ENCODE results near the gene CERT1. TPM values are rescaled to one million over a fixed set of nuclear protein-coding genes. Genes with fewer than 3 reads are reported as not detected.

Gene CERT1
- total and polyA plus RNA-seq, 2 donors (not counting 3 experiments of a cell fraction or from before 2014, with no cell fraction given) = 8.0 to 21.3 TPM

- FAIRE-seq (no peak), DNase-seq (ENCODE audit: low read depth, low spot score) (no peak)
- H3K4me1 ChIP-seq (ENCODE audit: control insufficient read depth, extremely low read depth, insufficient read depth, low read length) = no peaks in the 10 kb centered on the region
- H3K27me3 ChIP-seq (ENCODE audit: control insufficient read depth in 2 of 2, insufficient read depth in 2 of 2, low read length in 2 of 2) = no peaks in the 10 kb centered on the region
- H3K79me2 ChIP-seq (ENCODE audit: control insufficient read depth, insufficient read depth, low read length) = peaks cover 24% of the 10 kb centered on the region
- no peak overlapping the region for H3K9ac ChIP-seq (replicated peaks; ENCODE audit: extremely low read depth, insufficient read depth, low read length)
- intact Hi-C loops (cut with micrococcal nuclease) = no loop called here
- H3K9me1 ChIP-seq (replicated peaks; ENCODE audit: control insufficient read depth, extremely low read depth, insufficient read depth, low read length) = no peaks in the 10 kb centered on the region
- ChIA-PET POLR2A (no interaction called here), CTCF (no interaction called here)
- H3K9me3 ChIP-seq (replicated peaks; ENCODE audit: control insufficient read depth, insufficient read depth, low read length) = no peaks in the 10 kb centered on the region
- H3K4me3 ChIP-seq (replicated peaks in 1 of 3; ENCODE audit: insufficient read depth in 1 of 3, low read depth in 1 of 3, low read length in 3 of 3) = no peak overlapping the region
- no peak overlapping the region for H2AFZ ChIP-seq (ENCODE audit: low read depth, low read length)
- peaks cover 3% of the 10 kb centered on the region for H4K20me1 ChIP-seq (replicated peaks; ENCODE audit: control insufficient read depth, extremely low read depth, insufficient read depth, low read length)
- no peak for TF ChIP-seq MYC (IDR thresholded peaks at IDR 0.05; ENCODE audit: low read depth, low read length)
- TF ChIP-seq GATA2 (IDR thresholded peaks at IDR 0.05; ENCODE audit: insufficient read depth, insufficient read length, low read depth, low read length) = no peak
- TF ChIP-seq POLR2AphosphoS5 (IDR thresholded peaks at IDR 0.05; ENCODE audit: insufficient read depth, low read depth, low read length) = no peak
- TF ChIP-seq EZH2 (IDR thresholded peaks at IDR 0.05; ENCODE audit: borderline replicate concordance, low read depth, low read length, severe bottlenecking) = no peak
- TF ChIP-seq FOS (IDR thresholded peaks at IDR 0.05; ENCODE audit: borderline replicate concordance, insufficient read depth, low read length) = no peak
- TF ChIP-seq POLR2A (IDR thresholded peaks at IDR 0.05; ENCODE audit: low read depth, low read length) = no peak
- no peak for TF ChIP-seq JUN (IDR thresholded peaks at IDR 0.05; ENCODE audit: borderline replicate concordance, insufficient read depth, insufficient read length, low read depth)
- TF ChIP-seq, protein P1, sequence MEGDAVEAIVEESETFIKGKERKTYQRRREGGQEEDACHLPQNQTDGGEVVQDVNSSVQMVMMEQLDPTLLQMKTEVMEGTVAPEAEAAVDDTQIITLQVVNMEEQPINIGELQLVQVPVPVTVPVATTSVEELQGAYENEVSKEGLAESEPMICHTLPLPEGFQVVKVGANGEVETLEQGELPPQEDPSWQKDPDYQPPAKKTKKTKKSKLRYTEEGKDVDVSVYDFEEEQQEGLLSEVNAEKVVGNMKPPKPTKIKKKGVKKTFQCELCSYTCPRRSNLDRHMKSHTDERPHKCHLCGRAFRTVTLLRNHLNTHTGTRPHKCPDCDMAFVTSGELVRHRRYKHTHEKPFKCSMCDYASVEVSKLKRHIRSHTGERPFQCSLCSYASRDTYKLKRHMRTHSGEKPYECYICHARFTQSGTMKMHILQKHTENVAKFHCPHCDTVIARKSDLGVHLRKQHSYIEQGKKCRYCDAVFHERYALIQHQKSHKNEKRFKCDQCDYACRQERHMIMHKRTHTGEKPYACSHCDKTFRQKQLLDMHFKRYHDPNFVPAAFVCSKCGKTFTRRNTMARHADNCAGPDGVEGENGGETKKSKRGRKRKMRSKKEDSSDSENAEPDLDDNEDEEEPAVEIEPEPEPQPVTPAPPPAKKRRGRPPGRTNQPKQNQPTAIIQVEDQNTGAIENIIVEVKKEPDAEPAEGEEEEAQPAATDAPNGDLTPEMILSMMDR (IDR thresholded peaks at IDR 0.05; ENCODE audit: extremely low read depth in 1 of 2, insufficient read depth in 1 of 2, low read depth in 1 of 2, low read length in 2 of 2) = no peak
- dilution Hi-C loops (cut with MboI; ENCODE audit: extremely low pct_ligation_motif_present, low sequenced_read_pairs) = no loop called here
- H3K36me3 ChIP-seq (ENCODE audit: control insufficient read depth in 2 of 2, extremely low read depth in 1 of 2, insufficient read depth in 2 of 2, low read length in 2 of 2) = no peaks in the 10 kb centered on the region
- no TSS peak for BruUV-seq (replicated peaks)
- H3K27ac ChIP-seq (ENCODE audit: insufficient read depth, low read depth, low read length) = no peak overlapping the region
- no peak overlapping the region for H3K4me2 ChIP-seq (ENCODE audit: insufficient read depth, low read length)
Observed at GRCh38 chr5:75473463-75473862, 38.0 kb downstream of the CERT1 start.

Measured in endothelial cell of umbilical vein (primary cell).